Right forelimb (tissue), 1 donor: ENCODE results near the gene COIL.
"Not testable (repeated sequence)": the region's sequence is repeated elsewhere in the genome, so short reads cannot be mapped to it uniquely, and the experiment has no call there.

Experiments
- DNase-seq: peaks from one replicate; pipeline ENCODE4 v3.0.0-alpha.2; 2018

Gene COIL

DNA sequence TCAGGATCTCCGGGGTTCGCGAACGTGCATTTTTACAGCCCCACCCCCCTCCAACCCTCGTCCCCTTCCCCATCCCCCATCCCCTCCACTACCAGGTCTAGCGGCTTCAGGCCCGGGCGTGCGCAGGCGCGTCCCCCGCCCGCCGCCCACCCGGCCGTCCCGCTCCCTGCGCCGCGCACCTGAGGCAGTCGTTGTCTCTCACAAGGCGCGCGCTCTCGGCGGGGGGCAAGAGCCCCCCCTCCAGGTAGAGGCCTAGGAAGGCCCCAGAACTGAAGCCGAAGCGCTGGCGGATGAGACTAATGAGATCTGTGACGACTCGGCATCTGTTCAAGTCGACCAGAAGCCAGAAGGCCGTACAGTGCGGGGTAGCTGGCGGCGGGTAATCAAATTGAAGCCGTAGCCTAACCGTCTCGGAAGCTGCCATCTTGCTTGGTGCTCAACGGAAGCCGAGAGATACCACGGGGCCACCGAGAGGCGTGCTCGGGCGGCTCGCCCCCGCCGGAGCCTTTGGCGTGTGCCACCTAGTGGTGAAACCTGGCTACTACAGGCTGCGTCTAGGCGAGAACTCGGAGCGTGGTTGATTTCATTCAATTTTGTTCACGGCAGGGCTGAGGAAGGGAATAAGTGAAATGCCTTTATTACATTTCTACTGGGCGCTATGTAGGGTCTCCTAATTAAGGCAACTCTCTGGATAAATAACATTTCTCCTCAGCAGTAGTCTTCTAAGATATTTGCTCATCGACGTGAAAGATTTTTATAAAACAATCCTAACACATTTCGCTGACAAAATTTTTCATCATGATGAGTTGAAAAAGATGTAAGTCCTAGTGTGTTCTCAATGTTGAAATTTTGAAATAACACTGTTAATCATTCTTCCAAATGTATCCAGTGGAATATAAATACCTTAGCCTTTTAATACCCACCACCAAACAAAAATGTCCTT, at the start of gene COIL:
COIL (minus strand) TSS at position 455 of the 943 bp plus-strand sequence; CDS start at position 424, 31 bp downstream.
- peak; percentile 93 for DNase-seq

GRCh38 chr17:57010487-57010886, 49.6 kb upstream of the COIL start:
- DNase-seq = no peak

DNA sequence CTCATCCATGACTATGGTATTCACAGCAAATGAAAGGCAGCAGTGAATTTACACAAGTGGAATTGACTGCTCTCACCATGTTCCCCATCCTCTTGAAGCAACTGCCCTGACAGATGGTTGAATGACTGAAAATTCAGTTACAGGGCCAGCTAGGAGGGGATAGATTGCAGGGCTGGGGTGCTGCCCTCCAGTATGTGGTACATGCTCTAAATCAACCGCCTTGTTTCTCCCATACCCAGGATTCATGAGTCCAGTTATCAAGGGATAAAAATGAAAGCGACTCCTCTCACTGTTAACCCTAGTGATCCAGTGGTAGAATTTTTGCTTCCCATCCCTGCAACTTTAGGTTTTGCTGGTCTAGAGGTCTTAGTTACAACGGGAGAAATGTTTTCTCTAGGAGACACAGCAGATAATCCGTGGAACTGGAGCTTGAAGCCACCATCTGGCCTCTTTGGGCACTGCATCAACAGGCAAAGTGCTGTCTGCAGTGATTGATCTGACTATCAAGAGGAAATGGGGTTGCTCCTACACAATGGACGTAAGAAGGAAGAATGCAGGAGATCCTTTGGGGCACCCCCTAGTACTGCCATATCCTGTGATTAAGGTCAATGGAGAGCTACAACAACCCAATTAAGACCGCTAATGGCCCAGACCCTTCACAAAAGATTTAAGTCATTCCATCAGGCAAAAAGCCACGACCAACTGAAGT, 49.0 kb upstream of the COIL start:
- DNase-seq = peak; percentile 57

DNA sequence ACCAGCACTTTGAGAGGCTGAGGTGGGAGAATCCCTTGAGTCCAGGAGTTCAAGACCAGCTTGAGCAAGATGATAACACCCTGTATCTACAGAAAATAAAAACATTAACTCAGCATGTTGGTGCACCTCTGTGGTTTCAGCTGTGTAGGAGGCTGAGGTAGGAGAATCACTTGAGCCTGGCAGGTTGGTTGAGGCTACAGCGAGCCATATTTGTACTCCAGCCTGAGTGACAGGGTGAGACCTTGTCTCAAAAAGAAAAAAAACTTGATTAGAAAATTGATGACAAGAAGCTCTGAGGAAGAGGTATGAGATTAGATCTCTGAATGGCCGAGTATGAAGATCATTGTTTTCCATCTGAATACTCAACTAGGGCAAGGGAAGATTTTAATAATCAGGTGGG, 48.1 kb upstream of the COIL start:
- DNase-seq = no peak

DNA sequence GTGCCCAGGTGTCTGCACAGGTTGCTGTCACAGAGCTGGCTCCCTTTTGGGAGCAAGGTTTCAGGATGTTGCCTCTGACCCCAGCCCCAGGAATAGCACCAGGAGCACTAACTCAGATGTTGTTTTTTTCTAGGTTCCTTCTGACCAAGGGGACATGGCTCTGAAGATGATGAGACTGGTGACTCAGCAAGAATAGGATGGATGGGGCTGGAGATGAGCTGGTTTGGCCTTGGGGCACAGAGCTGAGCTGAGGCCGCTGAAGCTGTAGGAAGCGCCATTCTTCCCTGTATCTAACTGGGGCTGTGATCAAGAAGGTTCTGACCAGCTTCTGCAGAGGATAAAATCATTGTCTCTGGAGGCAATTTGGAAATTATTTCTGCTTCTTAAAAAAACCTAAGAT, 45.2 kb upstream of the COIL start:
- DNase-seq = no peak

DNA sequence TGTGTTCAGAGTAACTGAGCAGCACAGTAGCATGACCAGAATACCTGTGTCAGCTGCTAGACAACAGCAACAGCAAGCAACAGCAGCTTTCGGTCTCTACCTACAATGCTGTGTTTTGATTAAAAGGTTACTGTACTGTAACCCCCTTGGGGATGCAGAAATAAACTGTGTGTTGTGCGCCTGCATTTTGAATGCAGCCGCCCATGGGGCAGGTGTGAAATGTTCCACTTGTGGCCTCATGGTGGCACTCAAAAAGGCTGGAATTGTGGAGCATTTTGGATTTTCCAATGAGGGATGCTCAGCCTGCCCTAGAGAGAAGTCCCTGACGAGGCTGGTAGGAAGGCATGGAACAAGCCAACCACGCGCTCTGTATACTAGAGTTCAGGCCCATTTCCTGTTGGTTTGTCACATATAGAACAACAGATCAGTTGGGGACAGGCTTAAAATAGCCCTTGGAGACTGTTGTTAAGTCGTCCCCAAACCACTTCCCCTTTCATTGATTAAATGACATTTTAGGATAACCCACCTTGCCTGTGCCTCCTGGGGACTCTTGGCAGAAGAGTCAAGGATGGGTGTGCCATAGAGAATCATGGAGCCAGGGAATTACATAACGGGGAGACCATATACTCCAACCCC, 44.2 kb upstream of the COIL start:
- DNase-seq = no peak

DNA sequence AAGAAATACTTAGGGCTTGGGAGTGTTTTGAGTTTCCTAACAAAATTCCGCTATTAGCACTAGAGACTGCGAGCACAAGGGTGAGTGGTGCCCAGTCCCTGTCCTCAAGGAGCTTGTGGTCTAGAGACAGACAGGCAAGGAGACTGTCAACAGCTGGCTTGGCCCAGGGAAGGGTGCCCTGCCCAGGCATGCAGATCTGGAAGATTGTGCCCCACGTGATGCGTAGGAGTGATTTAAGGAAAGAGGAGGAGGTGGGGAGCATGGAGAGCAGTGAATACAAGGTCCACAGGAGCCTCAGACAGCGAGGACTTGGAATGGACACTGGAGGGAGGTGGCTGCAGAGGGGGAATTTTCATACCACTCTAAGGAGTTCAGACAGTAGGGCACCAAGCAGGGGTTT, 42.1 kb upstream of the COIL start:
- DNase-seq = no peak

DNA sequence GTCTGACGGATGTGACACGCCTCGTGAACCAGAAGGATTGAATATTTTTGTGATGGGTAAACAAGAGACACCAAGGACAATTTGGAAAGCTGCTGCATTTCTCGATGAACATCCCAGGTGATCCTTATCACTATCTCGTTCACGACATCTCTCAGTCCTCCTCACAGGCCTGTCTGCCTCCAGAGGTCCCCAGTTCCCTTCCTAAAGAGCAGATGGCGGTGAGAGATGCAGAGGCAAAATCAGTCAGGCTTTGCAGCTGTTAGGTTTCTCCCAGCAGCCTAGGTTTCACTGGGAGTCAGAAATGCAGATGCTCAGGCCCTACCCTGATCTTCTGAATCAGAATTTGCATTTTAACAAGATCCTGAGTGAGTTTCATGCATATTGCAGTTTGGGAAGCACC, 40.7 kb upstream of the COIL start:
- no peak for DNase-seq

GRCh38 chr17:56997313-56997712, 36.5 kb upstream of the COIL start:
- DNase-seq = no peak

GRCh38 chr17:56995766-56996165, 34.9 kb upstream of the COIL start:
- no peak for DNase-seq

- DNase-seq = no peak
Measured at GRCh38 chr17:56994009-56994792, 33.4 kb upstream of the COIL start.

DNA sequence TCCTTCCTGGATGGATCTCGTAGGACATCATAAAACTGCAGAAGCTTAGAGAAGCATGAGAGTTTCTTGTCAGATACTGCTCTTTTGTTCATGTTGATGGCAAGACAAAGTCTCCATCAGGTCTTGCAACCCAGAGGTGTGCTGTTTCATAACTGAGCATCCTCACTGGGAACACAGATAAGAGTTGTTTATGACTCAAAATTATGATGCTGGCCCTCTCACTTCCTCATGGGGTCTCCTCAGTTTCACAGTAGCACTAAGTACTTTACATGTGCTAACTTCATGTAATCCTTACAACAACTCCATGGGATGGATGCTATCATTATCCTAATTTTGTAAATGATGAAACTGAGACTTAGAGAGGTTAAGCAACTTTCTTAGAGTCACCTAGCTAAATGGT, 31.5 kb upstream of the COIL start:
- no peak for DNase-seq

GRCh38 chr17:56988901-56989572, 28.2 kb upstream of the COIL start:
- DNase-seq = no peak

- no peak for DNase-seq
Measured at GRCh38 chr17:56987283-56987834, 26.5 kb upstream of the COIL start.

GRCh38 chr17:56985371-56986162, 24.7 kb upstream of the COIL start:
- DNase-seq = no peak

DNA sequence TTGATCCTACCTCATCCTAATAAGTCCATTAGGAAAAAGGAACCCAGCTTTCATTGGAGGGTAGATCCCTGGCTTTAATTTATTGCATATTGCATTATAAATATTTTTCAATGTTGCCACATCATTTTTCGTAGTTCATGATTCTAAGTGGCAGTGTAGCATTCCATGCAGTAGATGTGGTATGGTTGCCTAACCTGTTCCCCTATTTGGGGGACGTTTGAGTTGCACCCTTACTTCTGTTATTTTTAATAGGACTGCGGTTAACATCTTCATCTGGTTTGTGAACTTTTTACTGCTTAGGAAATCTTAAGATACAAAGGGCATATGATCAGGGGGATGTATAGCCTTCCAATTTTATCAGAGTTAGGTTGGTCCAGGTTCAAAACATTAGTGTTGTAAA, 22.5 kb upstream of the COIL start:
- no peak for DNase-seq

DNA sequence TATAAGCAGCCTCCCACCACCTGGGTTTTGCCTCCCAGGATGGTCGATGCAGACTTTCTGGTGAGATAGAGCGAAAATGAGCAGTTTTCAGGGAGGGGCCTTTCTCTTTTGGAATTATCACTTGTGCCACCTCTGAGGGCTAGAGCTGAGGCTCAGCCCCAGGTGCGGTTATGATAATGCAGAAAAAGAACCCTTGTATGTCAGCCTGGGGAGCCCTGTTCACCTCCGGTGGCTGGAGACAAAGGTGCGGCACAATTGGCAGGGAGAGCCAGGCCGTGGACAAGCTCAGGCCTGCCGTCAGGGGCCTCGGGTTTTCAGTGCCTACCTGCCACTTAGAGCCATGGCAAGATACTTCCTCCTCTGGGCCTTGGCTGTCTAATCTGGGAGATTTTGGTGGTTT, 21.5 kb upstream of the COIL start:
- DNase-seq = no peak

DNA sequence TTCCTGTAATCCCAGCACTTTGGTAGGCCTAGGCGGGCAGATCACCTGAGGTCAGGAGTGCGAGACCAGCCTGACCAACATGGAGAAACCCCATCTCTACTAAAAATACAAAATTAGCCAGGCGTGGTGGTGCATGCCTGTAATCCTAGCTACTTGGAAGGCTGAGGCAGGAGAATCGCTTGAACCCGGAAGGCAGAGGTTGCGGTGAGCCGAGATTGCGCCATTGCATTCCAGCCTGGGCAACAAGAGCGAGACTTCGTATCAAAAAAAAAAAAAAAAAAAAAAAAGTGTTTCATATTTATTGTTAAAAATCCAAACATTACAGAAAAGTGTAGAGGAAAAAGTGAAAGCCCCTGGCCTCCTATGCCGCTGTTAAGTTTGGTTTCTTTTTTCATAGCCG, 19.7 kb upstream of the COIL start:
- DNase-seq = not testable (repeated sequence)

DNA sequence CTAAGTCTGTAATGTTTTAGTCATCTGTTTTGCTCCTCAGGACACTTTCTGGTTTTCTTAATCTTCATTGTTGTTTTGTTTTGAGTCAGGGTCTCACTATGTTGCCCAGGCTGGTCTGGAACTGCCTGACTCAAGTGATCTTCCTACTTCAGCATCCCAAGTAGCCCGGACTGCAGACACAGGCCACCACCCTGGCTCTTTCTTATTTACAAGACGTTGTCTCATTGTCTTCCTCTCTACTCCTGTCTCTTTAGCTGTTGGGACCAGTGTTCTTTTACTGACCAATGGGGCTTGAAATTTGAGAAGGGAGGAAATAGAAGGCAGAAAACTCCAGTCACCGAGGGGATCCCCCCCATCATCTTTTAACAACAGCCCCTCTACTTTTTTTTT, 18.2 kb upstream of the COIL start:
- DNase-seq = no peak

DNA sequence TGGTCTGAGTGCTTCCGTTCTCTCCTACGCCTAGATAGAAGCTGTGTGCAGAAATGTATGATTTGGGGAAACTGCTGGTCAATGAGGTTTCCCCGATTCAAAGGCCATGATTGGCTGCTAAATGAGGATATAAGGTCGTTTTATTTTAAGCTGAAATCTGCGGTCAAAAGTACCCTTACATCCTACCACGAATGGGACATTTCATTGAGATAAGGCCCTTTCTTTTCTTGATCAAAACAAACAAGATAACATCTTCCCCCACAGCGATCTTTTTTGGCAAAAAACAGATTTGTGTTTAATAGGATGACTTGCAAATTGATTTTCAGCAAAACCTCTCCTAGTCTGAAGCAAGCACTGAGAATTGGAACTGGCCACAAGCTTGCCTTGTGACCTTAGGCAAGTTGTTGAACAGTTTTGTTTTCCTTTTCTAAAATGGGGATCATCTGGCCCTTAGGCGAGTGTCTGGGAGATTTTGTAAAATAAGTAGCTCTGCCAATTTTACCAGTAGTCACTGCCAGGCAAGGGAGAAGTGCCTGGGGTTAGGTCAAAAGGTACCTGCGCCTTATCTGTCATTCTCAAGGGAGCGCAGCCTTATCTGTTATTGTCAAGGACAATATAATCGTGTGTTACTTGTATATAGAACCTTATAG, 17.7 kb upstream of the COIL start:
- DNase-seq = no peak
